ENCODE measurements around the gene SULT4A1. TPM values are rescaled to one million over a fixed set of nuclear protein-coding genes. Genes with fewer than 3 reads are reported as not detected.

The SULT4A1 gene
- total and polyA plus RNA-seq, 2 experiments from 2014 or later, result 4.7 to 5.2 TPM

DNA sequence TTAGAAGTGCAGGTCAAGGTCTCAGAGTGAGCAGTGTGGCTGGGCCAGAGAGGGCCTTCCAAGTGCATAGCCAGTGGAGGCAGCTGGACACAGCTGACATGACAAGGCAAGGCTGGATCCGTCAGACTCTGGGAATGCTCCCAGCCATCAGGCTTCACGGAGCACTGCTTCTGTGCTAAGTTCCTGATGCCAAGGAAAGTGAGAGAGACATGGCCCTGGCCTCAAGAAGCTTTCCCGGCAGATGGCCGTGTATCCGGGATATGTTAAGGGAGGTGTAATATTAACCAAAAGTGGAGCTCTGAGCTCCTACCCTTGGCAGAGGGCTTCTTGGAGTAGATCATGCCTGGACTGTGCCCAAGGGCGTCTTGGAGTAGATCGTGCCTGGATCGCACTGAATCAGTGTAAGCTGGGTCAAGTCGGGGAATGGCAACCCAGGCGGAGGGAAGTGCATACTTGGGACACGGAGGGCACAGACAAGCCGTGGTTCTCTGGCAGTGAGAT, 42.8 kb downstream of the SULT4A1 start:
- peaks cover 12% of the 10 kb centered on the region for H3K27me3 Mint-ChIP-seq (ENCODE audit: insufficient read depth, low read depth, poor library complexity)
- Histone ChIP-seq H3K36me3 (ENCODE audit: insufficient read depth) (no peaks in the 10 kb centered on the region; the same call in 1 of the 2 replicates), H3K4me1 (ENCODE audit: insufficient read depth) (peaks cover 13% of the 10 kb centered on the region), H3F3A (replicated peaks; ENCODE audit: low read depth) (no peaks in the 10 kb centered on the region), H3K4me2 (no peak overlapping the region), H3K27me3 (ENCODE audit: insufficient read depth) (no peaks in the 10 kb centered on the region), H2AFZ (no peak overlapping the region), H3K79me2 (replicated peaks; ENCODE audit: insufficient read depth) (no peaks in the 10 kb centered on the region), H3K27ac (ENCODE audit: low read depth) (no peak overlapping the region), H3K9me2 (ENCODE audit: insufficient read depth) (no peaks in the 10 kb centered on the region), H3K4me3 (no peak overlapping the region), H4K20me1 (replicated peaks; ENCODE audit: insufficient read depth) (peaks cover 6% of the 10 kb centered on the region; the same call in 1 of the 2 replicates)
- H3K36me3 Mint-ChIP-seq (ENCODE audit: low read depth), result peaks cover 3% of the 10 kb centered on the region; the same call in 2 of the 3 replicates
- H3K4me1 Mint-ChIP-seq, result peaks cover 39% of the 10 kb centered on the region
- no peak overlapping the region for H3K4me3 Mint-ChIP-seq
- TF ChIP-seq ZNF331 (CRISPR knock-in tag; IDR thresholded peaks at IDR 0.05; ENCODE audit: low read depth), result no peak
- TF ChIP-seq POLR2AphosphoS5 (IDR thresholded peaks at IDR 0.05; ENCODE audit: low read depth), result no peak
- TF ChIP-seq JUNB (IDR thresholded peaks at IDR 0.05; ENCODE audit: unreplicated experiment), result no peak
- TF ChIP-seq, protein P1, sequence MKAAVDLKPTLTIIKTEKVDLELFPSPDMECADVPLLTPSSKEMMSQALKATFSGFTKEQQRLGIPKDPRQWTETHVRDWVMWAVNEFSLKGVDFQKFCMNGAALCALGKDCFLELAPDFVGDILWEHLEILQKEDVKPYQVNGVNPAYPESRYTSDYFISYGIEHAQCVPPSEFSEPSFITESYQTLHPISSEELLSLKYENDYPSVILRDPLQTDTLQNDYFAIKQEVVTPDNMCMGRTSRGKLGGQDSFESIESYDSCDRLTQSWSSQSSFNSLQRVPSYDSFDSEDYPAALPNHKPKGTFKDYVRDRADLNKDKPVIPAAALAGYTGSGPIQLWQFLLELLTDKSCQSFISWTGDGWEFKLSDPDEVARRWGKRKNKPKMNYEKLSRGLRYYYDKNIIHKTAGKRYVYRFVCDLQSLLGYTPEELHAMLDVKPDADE (IDR thresholded peaks at IDR 0.05), result no peak
- TF ChIP-seq, protein P2, sequence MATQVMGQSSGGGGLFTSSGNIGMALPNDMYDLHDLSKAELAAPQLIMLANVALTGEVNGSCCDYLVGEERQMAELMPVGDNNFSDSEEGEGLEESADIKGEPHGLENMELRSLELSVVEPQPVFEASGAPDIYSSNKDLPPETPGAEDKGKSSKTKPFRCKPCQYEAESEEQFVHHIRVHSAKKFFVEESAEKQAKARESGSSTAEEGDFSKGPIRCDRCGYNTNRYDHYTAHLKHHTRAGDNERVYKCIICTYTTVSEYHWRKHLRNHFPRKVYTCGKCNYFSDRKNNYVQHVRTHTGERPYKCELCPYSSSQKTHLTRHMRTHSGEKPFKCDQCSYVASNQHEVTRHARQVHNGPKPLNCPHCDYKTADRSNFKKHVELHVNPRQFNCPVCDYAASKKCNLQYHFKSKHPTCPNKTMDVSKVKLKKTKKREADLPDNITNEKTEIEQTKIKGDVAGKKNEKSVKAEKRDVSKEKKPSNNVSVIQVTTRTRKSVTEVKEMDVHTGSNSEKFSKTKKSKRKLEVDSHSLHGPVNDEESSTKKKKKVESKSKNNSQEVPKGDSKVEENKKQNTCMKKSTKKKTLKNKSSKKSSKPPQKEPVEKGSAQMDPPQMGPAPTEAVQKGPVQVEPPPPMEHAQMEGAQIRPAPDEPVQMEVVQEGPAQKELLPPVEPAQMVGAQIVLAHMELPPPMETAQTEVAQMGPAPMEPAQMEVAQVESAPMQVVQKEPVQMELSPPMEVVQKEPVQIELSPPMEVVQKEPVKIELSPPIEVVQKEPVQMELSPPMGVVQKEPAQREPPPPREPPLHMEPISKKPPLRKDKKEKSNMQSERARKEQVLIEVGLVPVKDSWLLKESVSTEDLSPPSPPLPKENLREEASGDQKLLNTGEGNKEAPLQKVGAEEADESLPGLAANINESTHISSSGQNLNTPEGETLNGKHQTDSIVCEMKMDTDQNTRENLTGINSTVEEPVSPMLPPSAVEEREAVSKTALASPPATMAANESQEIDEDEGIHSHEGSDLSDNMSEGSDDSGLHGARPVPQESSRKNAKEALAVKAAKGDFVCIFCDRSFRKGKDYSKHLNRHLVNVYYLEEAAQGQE (IDR thresholded peaks at IDR 0.05; ENCODE audit: unreplicated experiment), result no peak
- TF ChIP-seq EZH2phosphoT487 (IDR thresholded peaks at IDR 0.05; ENCODE audit: unreplicated experiment), result no peak
- TF ChIP-seq NANOG (IDR thresholded peaks at IDR 0.05; ENCODE audit: borderline replicate concordance), result no peak
- peaks cover 3% of the 10 kb centered on the region; the same call in 1 of the 3 replicates for H3K9me3 Mint-ChIP-seq
- DNase-seq (ENCODE audit: low spot score), result no peak
- no peak for ATAC-seq
- no peak overlapping the region for H3K27ac Mint-ChIP-seq

DNA sequence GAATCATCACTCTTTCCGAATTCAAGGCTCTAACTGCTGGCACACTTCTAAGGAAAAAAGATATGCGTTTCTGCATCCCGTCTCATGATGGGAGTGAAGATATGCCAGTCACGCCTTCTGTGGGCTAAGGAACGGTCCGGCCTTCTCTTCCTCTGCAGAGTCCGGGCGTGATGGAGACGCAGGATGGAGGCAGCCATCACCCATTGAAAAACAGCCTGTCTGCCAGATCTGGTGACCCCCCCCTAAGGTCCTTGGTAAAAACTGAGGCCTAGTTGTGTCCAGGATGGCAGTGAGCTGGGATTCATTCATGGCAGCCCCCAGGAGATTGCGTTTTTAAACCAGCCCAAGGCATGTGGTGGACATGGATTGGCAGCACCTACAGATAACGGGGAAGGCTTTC, 43.3 kb downstream of the SULT4A1 start:
- Histone ChIP-seq H4K20me1 (replicated peaks; ENCODE audit: insufficient read depth) (peaks cover 6% of the 10 kb centered on the region; the same call in 1 of the 2 replicates), H3K27me3 (ENCODE audit: insufficient read depth) (no peaks in the 10 kb centered on the region), H3K4me1 (ENCODE audit: insufficient read depth) (peaks cover 8% of the 10 kb centered on the region), H3K9me2 (ENCODE audit: insufficient read depth) (no peaks in the 10 kb centered on the region), H3K36me3 (ENCODE audit: insufficient read depth) (no peaks in the 10 kb centered on the region), H2AFZ (no peak overlapping the region), H3F3A (replicated peaks; ENCODE audit: low read depth) (no peaks in the 10 kb centered on the region), H3K4me3 (no peak overlapping the region), H3K79me2 (replicated peaks; ENCODE audit: insufficient read depth) (no peaks in the 10 kb centered on the region), H3K27ac (ENCODE audit: low read depth) (no peak overlapping the region), H3K4me2 (no peak overlapping the region)
- DNase-seq (ENCODE audit: low spot score) (no peak), ATAC-seq (no peak)
- Mint-ChIP-seq H3K36me3 (ENCODE audit: low read depth) (no peaks in the 10 kb centered on the region; the same call in 2 of the 3 replicates), H3K27ac (no peak overlapping the region), H3K4me1 (peaks cover 34% of the 10 kb centered on the region), H3K27me3 (ENCODE audit: insufficient read depth, low read depth, poor library complexity) (peaks cover 9% of the 10 kb centered on the region), H3K9me3 (peaks cover 3% of the 10 kb centered on the region; the same call in 1 of the 3 replicates), H3K4me3 (no peak overlapping the region)
- no peak for TF ChIP-seq NANOG (IDR thresholded peaks at IDR 0.05; ENCODE audit: borderline replicate concordance)
- no peak for TF ChIP-seq STAT1 (IDR thresholded peaks at IDR 0.05; ENCODE audit: unreplicated experiment)
- no peak for TF ChIP-seq POLR2AphosphoS5 (IDR thresholded peaks at IDR 0.05; ENCODE audit: low read depth)
- no peak for TF ChIP-seq EZH2 (IDR thresholded peaks at IDR 0.05; ENCODE audit: low read depth, unreplicated experiment)
- no peak for TF ChIP-seq CREB1 (CRISPR knock-in tag; IDR thresholded peaks at IDR 0.05; ENCODE audit: low read depth)
- TF ChIP-seq, protein P3, sequence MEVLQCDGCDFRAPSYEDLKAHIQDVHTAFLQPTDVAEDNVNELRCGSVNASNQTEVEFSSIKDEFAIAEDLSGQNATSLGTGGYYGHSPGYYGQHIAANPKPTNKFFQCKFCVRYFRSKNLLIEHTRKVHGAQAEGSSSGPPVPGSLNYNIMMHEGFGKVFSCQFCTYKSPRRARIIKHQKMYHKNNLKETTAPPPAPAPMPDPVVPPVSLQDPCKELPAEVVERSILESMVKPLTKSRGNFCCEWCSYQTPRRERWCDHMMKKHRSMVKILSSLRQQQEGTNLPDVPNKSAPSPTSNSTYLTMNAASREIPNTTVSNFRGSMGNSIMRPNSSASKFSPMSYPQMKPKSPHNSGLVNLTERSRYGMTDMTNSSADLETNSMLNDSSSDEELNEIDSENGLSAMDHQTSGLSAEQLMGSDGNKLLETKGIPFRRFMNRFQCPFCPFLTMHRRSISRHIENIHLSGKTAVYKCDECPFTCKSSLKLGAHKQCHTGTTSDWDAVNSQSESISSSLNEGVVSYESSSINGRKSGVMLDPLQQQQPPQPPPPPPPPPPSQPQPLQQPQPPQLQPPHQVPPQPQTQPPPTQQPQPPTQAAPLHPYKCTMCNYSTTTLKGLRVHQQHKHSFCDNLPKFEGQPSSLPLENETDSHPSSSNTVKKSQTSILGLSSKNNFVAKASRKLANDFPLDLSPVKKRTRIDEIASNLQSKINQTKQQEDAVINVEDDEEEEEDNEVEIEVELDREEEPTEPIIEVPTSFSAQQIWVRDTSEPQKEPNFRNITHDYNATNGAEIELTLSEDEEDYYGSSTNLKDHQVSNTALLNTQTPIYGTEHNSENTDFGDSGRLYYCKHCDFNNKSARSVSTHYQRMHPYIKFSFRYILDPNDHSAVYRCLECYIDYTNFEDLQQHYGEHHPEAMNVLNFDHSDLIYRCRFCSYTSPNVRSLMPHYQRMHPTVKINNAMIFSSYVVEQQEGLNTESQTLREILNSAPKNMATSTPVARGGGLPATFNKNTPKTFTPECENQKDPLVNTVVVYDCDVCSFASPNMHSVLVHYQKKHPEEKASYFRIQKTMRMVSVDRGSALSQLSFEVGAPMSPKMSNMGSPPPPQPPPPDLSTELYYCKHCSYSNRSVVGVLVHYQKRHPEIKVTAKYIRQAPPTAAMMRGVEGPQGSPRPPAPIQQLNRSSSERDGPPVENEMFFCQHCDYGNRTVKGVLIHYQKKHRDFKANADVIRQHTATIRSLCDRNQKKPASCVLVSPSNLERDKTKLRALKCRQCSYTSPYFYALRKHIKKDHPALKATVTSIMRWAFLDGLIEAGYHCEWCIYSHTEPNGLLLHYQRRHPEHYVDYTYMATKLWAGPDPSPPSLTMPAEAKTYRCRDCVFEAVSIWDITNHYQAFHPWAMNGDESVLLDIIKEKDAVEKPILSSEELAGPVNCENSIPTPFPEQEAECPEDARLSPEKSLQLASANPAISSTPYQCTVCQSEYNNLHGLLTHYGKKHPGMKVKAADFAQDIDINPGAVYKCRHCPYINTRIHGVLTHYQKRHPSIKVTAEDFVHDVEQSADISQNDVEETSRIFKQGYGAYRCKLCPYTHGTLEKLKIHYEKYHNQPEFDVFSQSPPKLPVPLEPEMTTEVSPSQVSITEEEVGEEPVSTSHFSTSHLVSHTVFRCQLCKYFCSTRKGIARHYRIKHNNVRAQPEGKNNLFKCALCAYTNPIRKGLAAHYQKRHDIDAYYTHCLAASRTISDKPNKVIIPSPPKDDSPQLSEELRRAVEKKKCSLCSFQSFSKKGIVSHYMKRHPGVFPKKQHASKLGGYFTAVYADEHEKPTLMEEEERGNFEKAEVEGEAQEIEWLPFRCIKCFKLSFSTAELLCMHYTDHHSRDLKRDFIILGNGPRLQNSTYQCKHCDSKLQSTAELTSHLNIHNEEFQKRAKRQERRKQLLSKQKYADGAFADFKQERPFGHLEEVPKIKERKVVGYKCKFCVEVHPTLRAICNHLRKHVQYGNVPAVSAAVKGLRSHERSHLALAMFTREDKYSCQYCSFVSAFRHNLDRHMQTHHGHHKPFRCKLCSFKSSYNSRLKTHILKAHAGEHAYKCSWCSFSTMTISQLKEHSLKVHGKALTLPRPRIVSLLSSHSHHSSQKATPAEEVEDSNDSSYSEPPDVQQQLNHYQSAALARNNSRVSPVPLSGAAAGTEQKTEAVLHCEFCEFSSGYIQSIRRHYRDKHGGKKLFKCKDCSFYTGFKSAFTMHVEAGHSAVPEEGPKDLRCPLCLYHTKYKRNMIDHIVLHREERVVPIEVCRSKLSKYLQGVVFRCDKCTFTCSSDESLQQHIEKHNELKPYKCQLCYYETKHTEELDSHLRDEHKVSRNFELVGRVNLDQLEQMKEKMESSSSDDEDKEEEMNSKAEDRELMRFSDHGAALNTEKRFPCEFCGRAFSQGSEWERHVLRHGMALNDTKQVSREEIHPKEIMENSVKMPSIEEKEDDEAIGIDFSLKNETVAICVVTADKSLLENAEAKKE (CRISPR knock-in tag; IDR thresholded peaks at IDR 0.05), result no peak

All from GM23338 (cell line).